Nephron progenitor cell (in vitro differentiated cells): ENCODE data around the gene MTX2.

Source experiments
- DNase-seq: peaks from one replicate; pipeline ENCODE4 v3.0.0; 2021
- H3K27ac Mint-ChIP-seq: 2 replicates; pipeline ENCODE4 v1.8.0; 2021; ENCODE audit warnings: mild to moderate bottlenecking, moderate library complexity, mixed read lengths
- H3K27me3 Mint-ChIP-seq: 2 replicates; pipeline ENCODE4 v1.8.0; 2021; ENCODE audit warnings: mild to moderate bottlenecking, low read depth, mixed read lengths; ENCODE audit not compliant: poor library complexity
- H3K36me3 Mint-ChIP-seq: 2 replicates; pipeline ENCODE4 v1.8.0; 2021; ENCODE audit warnings: low read depth, mixed read lengths
- H3K4me1 Mint-ChIP-seq: 2 replicates; pipeline ENCODE4 v1.8.0; 2021; ENCODE audit warnings: mixed read lengths
- H3K4me3 Mint-ChIP-seq: 2 replicates; pipeline ENCODE4 v1.8.0; 2021; ENCODE audit warnings: mild to moderate bottlenecking, moderate library complexity, mixed read lengths
- H3K9me3 Mint-ChIP-seq: 2 replicates; pipeline ENCODE4 v1.8.0; 2021; ENCODE audit warnings: mild to moderate bottlenecking, moderate library complexity, mixed read lengths
- TF ChIP-seq, protein P1 (sequence below): fragments of 200-600 bp; sonication (generic); IDR thresholded peaks from 2 replicates; pipeline ENCODE4 v1.5.0; 2021; ENCODE audit warnings: antibody characterized with exemption

The MTX2 gene

DNA sequence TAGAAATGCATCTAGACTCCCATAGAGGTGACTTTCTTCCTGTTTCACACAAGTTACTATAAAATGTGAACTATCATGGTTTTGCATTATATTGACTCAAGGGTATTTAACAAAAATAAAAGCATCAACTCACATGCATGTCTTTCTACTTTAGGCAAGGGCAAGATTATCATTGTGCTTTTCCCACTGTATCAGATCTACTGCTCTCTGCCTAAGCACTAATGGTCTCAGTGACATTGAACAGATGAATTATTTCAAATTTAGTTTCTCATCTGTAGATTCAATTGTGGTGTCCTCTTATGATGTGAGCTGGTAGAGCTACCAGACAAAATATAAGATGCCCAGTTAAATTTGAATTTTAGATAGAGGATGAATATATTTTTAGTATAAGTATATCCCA is 113.9 kb downstream of the MTX2 start:
- Mint-ChIP-seq H3K4me3 (no peak overlapping the region), H3K4me1 (peaks cover 7% of the 10 kb centered on the region), H3K27ac (no peak overlapping the region), H3K36me3 (peaks cover 18% of the 10 kb centered on the region), H3K9me3 (peaks cover 24% of the 10 kb centered on the region), H3K27me3 (peaks cover 4% of the 10 kb centered on the region)
- DNase-seq, result no peak
- TF ChIP-seq, protein P1, sequence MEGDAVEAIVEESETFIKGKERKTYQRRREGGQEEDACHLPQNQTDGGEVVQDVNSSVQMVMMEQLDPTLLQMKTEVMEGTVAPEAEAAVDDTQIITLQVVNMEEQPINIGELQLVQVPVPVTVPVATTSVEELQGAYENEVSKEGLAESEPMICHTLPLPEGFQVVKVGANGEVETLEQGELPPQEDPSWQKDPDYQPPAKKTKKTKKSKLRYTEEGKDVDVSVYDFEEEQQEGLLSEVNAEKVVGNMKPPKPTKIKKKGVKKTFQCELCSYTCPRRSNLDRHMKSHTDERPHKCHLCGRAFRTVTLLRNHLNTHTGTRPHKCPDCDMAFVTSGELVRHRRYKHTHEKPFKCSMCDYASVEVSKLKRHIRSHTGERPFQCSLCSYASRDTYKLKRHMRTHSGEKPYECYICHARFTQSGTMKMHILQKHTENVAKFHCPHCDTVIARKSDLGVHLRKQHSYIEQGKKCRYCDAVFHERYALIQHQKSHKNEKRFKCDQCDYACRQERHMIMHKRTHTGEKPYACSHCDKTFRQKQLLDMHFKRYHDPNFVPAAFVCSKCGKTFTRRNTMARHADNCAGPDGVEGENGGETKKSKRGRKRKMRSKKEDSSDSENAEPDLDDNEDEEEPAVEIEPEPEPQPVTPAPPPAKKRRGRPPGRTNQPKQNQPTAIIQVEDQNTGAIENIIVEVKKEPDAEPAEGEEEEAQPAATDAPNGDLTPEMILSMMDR, result no peak

DNA sequence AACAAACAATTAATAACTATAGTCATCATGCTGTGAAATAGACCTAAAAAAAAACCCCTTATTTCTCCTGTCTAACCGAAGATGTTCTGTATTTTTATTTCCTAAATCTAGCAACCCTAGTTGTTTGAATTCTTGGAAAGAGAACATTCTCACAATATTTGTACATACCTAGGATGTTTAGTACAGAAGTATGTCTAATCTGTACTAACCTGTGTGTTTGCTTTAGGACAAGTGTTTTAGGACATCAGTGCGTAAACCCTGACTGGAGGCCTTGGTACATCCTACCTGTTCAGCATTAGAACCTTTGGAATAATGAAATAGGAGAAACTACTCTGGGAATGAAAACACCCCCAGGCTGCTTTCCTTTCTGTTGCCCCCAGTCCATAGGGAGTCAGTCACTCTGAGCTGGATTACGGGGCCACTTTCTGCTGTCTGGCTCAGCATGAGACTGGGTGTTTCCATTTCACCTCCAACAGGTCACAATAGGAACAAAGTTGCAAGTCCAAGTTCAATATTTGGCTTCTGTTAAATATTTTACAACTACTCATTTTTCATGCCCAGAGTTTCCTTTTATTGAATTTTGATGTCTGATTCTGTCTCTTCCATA is 114.7 kb downstream of the MTX2 start:
- Mint-ChIP-seq H3K36me3 (peaks cover 11% of the 10 kb centered on the region), H3K4me1 (peaks cover 12% of the 10 kb centered on the region), H3K27ac (no peak overlapping the region), H3K27me3 (peaks cover 4% of the 10 kb centered on the region), H3K9me3 (peaks cover 15% of the 10 kb centered on the region), H3K4me3 (no peak overlapping the region)
- TF ChIP-seq, protein P1, result no peak
- DNase-seq, result no peak

DNA sequence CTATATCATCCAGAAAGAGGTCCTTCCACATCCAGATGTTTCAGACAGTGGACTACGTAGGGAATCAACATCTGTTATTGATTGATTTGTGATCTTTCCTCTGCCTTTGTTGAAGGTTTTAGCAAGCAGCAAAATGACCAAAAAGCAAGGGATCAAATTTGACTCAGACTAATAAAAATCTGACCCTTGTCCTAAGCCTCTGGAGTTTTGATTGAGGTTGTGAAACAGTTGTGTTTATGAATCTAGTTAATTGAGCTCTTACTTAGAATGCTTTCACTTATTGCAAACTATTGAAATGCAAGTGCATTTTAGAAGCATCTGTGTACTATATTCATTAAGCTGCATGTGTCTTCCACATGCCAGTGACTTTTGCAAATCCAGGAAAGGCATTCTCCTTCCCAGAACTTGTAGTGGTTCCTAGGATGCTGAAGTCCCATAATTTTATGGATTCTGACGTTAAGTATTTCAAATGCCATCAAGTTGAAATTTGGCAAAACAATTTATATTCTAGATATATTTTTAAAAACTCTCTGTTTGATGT is 116.0 kb downstream of the MTX2 start:
- Mint-ChIP-seq H3K4me3 (no peak overlapping the region), H3K27ac (no peak overlapping the region), H3K27me3 (no peaks in the 10 kb centered on the region), H3K9me3 (peaks cover 2% of the 10 kb centered on the region), H3K36me3 (no peaks in the 10 kb centered on the region), H3K4me1 (peaks cover 26% of the 10 kb centered on the region)
- TF ChIP-seq, protein P1, result no peak
- DNase-seq, result no peak

DNA sequence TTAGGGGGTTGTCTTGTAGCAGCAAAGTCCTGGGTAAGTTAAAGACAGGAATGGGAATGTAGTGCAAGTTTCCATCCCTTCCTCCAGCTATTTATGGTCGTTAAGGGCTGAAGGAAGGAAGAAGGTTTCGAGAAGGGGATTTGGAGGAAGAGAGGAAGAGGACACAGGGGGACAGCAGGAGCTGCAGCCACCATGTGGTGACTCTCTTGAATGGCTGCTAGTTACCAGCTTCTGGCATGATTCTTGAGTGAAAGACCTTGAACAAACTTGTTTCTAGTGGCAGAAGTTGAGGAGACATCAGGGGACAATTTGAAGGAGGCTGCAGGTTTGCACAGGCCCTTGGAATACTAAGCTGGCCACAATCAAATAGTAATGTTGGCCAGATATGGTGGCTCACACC is 116.6 kb downstream of the MTX2 start:
- H3K36me3 Mint-ChIP-seq, result no peaks in the 10 kb centered on the region
- no peak overlapping the region for H3K27ac Mint-ChIP-seq
- TF ChIP-seq, protein P1, result no peak
- DNase-seq, result no peak
- H3K4me1 Mint-ChIP-seq, result peaks cover 31% of the 10 kb centered on the region
- no peak overlapping the region for H3K4me3 Mint-ChIP-seq
- no peaks in the 10 kb centered on the region for H3K9me3 Mint-ChIP-seq
- no peaks in the 10 kb centered on the region for H3K27me3 Mint-ChIP-seq
